ENCODE data around the gene IL17RE. TPM values are rescaled to one million over a fixed set of nuclear protein-coding genes. Genes with fewer than 3 reads are reported as not detected.

Gene IL17RE
- total and polyA plus RNA-seq, 2 of the 13 experiments (the other 11 are each of a cell fraction or from before 2014, with no cell fraction given): 14.5 to 24.1 TPM

- no peak for TF ChIP-seq ATRX (CRISPR knock-in tag; IDR thresholded peaks at IDR 0.05; ENCODE audit: borderline replicate concordance)
- no peak for TF ChIP-seq KLF13 (CRISPR knock-in tag; IDR thresholded peaks at IDR 0.05)
- TF ChIP-seq ZNF143 (CRISPR knock-in tag; IDR thresholded peaks at IDR 0.05): no peak
- TF ChIP-seq TGIF2 (CRISPR knock-in tag; IDR thresholded peaks at IDR 0.05): no peak
- peak; percentile 64; the same call in 1 of the 2 replicates for TF ChIP-seq SALL2 (CRISPR knock-in tag; IDR thresholded peaks at IDR 0.05)
- TF ChIP-seq CBX2 (IDR thresholded peaks at IDR 0.05; ENCODE audit: low read depth, low read length): no peak
- TF ChIP-seq CBX2 (CRISPR knock-in tag; IDR thresholded peaks at IDR 0.05; ENCODE audit: low read depth): no peak
- peak; percentile 66 for TF ChIP-seq POLR2G (IDR thresholded peaks at IDR 0.05; ENCODE audit: low read depth, low read length)
- TF ChIP-seq TBL1XR1 (IDR thresholded peaks at IDR 0.05; ENCODE audit: borderline replicate concordance, low read length, partially characterized antibody): no peak
- no peak for TF ChIP-seq ZXDC (CRISPR knock-in tag; IDR thresholded peaks at IDR 0.05)
- TF ChIP-seq ZNF484 (CRISPR knock-in tag; IDR thresholded peaks at IDR 0.05; ENCODE audit: borderline replicate concordance, low read depth): no peak
- TF ChIP-seq KDM6A (CRISPR knock-in tag; IDR thresholded peaks at IDR 0.05; ENCODE audit: low read depth): no peak
- no peak for TF ChIP-seq ZBTB43 (CRISPR knock-in tag; conservative IDR thresholded peaks at IDR 0.05)
- TF ChIP-seq GFI1 (CRISPR knock-in tag; IDR thresholded peaks at IDR 0.05; ENCODE audit: borderline replicate concordance): no peak; the same call in none of the 2 replicates
- 0 out of 2 replicates have a peak, but pooled peaks have one; percentile 32 for TF ChIP-seq ZNF503 (CRISPR knock-in tag; IDR thresholded peaks at IDR 0.05)
- peak; percentile 65; the same call in 1 of the 2 replicates for TF ChIP-seq MTA1 (CRISPR knock-in tag; IDR thresholded peaks at IDR 0.05; ENCODE audit: borderline replicate concordance)
- no peak for TF ChIP-seq ZNF558 (CRISPR knock-in tag; IDR thresholded peaks at IDR 0.05; ENCODE audit: borderline replicate concordance)
- TF ChIP-seq ZBTB4 (CRISPR knock-in tag; IDR thresholded peaks at IDR 0.05; ENCODE audit: borderline replicate concordance): no peak
- peak; percentile 53; the same call in 1 of the 2 replicates for TF ChIP-seq ZNF749 (CRISPR knock-in tag; IDR thresholded peaks at IDR 0.05; ENCODE audit: borderline replicate concordance)
- TF ChIP-seq ZBTB8A (CRISPR knock-in tag; IDR thresholded peaks at IDR 0.05; ENCODE audit: borderline replicate concordance, low read depth): peak; percentile 95
- no peak for TF ChIP-seq HCFC1 (IDR thresholded peaks at IDR 0.05; ENCODE audit: low read depth, low read length)
Observed at GRCh38 chr3:9862391-9863057, 40.1 kb upstream of the IL17RE start (continued).

Measured in HepG2 (cell line).